GOT3 (cell line): ENCODE results near the gene DOCK9.

ENCODE experiments used
- DNase-seq: peaks from one replicate; lab custom pipeline; 2025; ENCODE audit warnings: mixed read lengths; lab: John Stamatoyannopoulos, UW

Gene DOCK9

GRCh38 chr13:98975822-98976261 lies 2.0 kb downstream of the DOCK9 start:
- no peak for DNase-seq

- no peak for DNase-seq
These were observed 3.8 kb downstream of the DOCK9 start for GRCh38 chr13:98974053-98974452.

- no peak for DNase-seq
These were observed 5.2 kb downstream of the DOCK9 start for GRCh38 chr13:98972627-98973026.

- no peak for DNase-seq
These were observed 5.8 kb downstream of the DOCK9 start for GRCh38 chr13:98972059-98972458.

- DNase-seq, result no peak
These were observed 7.5 kb downstream of the DOCK9 start for GRCh38 chr13:98970330-98970729.

GRCh38 chr13:98967491-98967890 lies 10.4 kb downstream of the DOCK9 start:
- no peak for DNase-seq

GRCh38 chr13:98966019-98966418 lies 11.8 kb downstream of the DOCK9 start:
- DNase-seq, result no peak

GRCh38 chr13:98965325-98965724 lies 12.5 kb downstream of the DOCK9 start:
- DNase-seq, result no peak

- no peak for DNase-seq
These were observed 13.9 kb downstream of the DOCK9 start for GRCh38 chr13:98963917-98964316.

GRCh38 chr13:98962901-98963590 lies 14.8 kb downstream of the DOCK9 start:
- no peak for DNase-seq

- DNase-seq, result no peak
These were observed 16.3 kb downstream of the DOCK9 start for GRCh38 chr13:98961503-98962105.

GRCh38 chr13:98960606-98961502 lies 17.0 kb downstream of the DOCK9 start:
- no peak for DNase-seq

GRCh38 chr13:98959786-98960605 lies 17.9 kb downstream of the DOCK9 start:
- DNase-seq, result no peak

GRCh38 chr13:98959291-98959690 lies 18.6 kb downstream of the DOCK9 start:
- no peak for DNase-seq

GRCh38 chr13:98958443-98958794 lies 19.4 kb downstream of the DOCK9 start:
- DNase-seq, result no peak

GRCh38 chr13:98957731-98958442 lies 20.0 kb downstream of the DOCK9 start:
- no peak for DNase-seq

GRCh38 chr13:98955336-98955735 lies 22.5 kb downstream of the DOCK9 start:
- no peak for DNase-seq

- no peak for DNase-seq
These were observed 23.6 kb downstream of the DOCK9 start for GRCh38 chr13:98954313-98954712.

GRCh38 chr13:98951266-98951665 lies 26.6 kb downstream of the DOCK9 start:
- DNase-seq, result no peak

- no peak for DNase-seq
These were observed 27.2 kb downstream of the DOCK9 start for GRCh38 chr13:98950705-98951104.

GRCh38 chr13:98947925-98948324 lies 29.9 kb downstream of the DOCK9 start:
- no peak for DNase-seq
